ENCODE data around the gene PBX1. TPM values are rescaled to one million over a fixed set of nuclear protein-coding genes. Genes with fewer than 3 reads are reported as not detected.

The PBX1 gene
- total and polyA plus RNA-seq, 2 experiments from 2014 or later = 40.0 to 104 TPM

DNA sequence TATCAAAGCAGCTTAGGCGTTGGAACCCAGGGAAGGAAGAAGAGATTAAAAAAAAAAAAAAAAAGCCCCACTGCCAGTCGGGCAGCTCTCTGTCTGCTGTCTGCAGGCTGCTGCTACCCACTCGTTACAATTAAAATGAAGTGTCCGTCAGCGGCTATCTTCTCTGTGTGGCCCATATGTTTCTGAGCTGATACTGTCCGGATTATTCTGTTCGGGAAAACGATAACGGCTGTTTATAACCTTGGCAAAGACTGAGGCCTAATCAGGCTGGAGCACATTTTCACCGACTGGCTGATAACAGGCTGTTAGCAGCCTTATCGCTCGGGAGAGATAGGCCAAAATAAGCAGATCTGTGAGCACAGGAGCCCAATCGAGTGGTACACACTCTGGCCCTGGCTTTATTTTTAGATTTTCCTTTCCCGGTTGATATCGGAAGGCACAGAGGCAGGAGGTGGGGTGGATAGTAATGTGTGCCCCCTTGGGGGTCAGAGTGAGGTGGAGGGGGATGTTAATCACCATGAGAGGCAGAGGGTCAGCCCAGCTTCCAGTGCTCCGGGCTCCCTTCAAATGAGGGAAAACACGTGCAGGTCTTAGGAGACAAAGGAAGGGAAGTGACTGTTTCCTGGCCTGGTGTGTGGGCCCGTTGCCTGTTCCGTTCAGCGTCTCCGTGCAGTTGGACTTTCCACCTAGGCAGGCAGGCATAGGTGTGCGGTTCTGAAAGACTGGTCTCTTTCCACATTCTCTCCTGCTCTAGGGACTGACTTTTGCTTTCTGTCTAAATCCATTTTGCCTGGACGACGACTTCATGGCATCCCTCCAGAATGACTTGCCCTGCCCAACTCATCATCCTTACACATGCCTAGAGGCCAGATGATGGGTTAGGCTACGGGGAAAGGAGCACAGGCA, 153.4 kb downstream of the PBX1 start:
- no peaks in the 10 kb centered on the region for H3K9me2 ChIP-seq (ENCODE audit: insufficient read depth)
- H3K27me3 Mint-ChIP-seq (ENCODE audit: insufficient read depth, low read depth, poor library complexity) = peaks cover 8% of the 10 kb centered on the region
- H2AFZ ChIP-seq = no peak overlapping the region
- H3K4me1 Mint-ChIP-seq = peaks cover 52% of the 10 kb centered on the region
- H3K27ac ChIP-seq (ENCODE audit: low read depth) = peak overlapping the region; percentile 8; the same call in 1 of the 2 replicates
- peaks cover 4% of the 10 kb centered on the region; the same call in 1 of the 3 replicates for H3K36me3 Mint-ChIP-seq (ENCODE audit: low read depth)
- peak overlapping the region; percentile 26; the same call in 1 of the 2 replicates for H3K4me3 ChIP-seq
- peak overlapping the region; percentile 51 for H3K4me2 ChIP-seq
- no peak for DNase-seq (ENCODE audit: low spot score)
- TF ChIP-seq EZH2 (IDR thresholded peaks at IDR 0.05; ENCODE audit: low read depth, unreplicated experiment) (no peak), REST (IDR thresholded peaks at IDR 0.05; ENCODE audit: unreplicated experiment) (no peak), ZNF114 (CRISPR knock-in tag; IDR thresholded peaks at IDR 0.05) (no peak), JUNB (IDR thresholded peaks at IDR 0.05; ENCODE audit: unreplicated experiment) (no peak), ETS1 (IDR thresholded peaks at IDR 0.05) (no peak), POLR2AphosphoS5 (IDR thresholded peaks at IDR 0.05; ENCODE audit: low read depth) (no peak), CREB1 (CRISPR knock-in tag; IDR thresholded peaks at IDR 0.05; ENCODE audit: low read depth) (no peak), NANOG (IDR thresholded peaks at IDR 0.05; ENCODE audit: borderline replicate concordance) (no peak), ZNF462 (CRISPR knock-in tag; IDR thresholded peaks at IDR 0.05) (no peak), CTCF (conservative IDR thresholded peaks at IDR 0.05; ENCODE audit: low read depth in 2 of 2) (no peak), STAT1 (IDR thresholded peaks at IDR 0.05; ENCODE audit: unreplicated experiment) (no peak), ZNF331 (CRISPR knock-in tag; IDR thresholded peaks at IDR 0.05; ENCODE audit: low read depth) (no peak), EZH2phosphoT487 (IDR thresholded peaks at IDR 0.05; ENCODE audit: unreplicated experiment) (no peak)
- no peaks in the 10 kb centered on the region for H3K36me3 ChIP-seq (ENCODE audit: insufficient read depth)
- H3K4me3 Mint-ChIP-seq = peak overlapping the region; percentile 3; the same call in 1 of the 3 replicates
- peaks cover 28% of the 10 kb centered on the region for H3K4me1 ChIP-seq (ENCODE audit: insufficient read depth)
- peak overlapping the region; percentile 73 for H3K27ac Mint-ChIP-seq
- H3F3A ChIP-seq (replicated peaks; ENCODE audit: low read depth) = no peaks in the 10 kb centered on the region
- no peaks in the 10 kb centered on the region for H3K27me3 ChIP-seq (ENCODE audit: insufficient read depth)
- peaks cover 13% of the 10 kb centered on the region for H4K20me1 ChIP-seq (replicated peaks; ENCODE audit: insufficient read depth)
- ATAC-seq = peak; percentile 37
- H3K9me3 Mint-ChIP-seq = no peaks in the 10 kb centered on the region
- peaks cover 100% of the 10 kb centered on the region for H3K79me2 ChIP-seq (replicated peaks; ENCODE audit: insufficient read depth)

Data from GM23338 (cell line).